ENCODE data around the gene TASP1.

- TF ChIP-seq, protein P1, sequence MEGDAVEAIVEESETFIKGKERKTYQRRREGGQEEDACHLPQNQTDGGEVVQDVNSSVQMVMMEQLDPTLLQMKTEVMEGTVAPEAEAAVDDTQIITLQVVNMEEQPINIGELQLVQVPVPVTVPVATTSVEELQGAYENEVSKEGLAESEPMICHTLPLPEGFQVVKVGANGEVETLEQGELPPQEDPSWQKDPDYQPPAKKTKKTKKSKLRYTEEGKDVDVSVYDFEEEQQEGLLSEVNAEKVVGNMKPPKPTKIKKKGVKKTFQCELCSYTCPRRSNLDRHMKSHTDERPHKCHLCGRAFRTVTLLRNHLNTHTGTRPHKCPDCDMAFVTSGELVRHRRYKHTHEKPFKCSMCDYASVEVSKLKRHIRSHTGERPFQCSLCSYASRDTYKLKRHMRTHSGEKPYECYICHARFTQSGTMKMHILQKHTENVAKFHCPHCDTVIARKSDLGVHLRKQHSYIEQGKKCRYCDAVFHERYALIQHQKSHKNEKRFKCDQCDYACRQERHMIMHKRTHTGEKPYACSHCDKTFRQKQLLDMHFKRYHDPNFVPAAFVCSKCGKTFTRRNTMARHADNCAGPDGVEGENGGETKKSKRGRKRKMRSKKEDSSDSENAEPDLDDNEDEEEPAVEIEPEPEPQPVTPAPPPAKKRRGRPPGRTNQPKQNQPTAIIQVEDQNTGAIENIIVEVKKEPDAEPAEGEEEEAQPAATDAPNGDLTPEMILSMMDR (IDR thresholded peaks at IDR 0.05), result no peak
- no peak for TF ChIP-seq POLR2AphosphoS5 (IDR thresholded peaks at IDR 0.05; ENCODE audit: low read depth, low read length)
- no peak for TF ChIP-seq SIN3A (IDR thresholded peaks at IDR 0.05; ENCODE audit: borderline replicate concordance, insufficient read depth, low read depth, low read length)
Measured at GRCh38 chr20:13554706-13555105, 84.0 kb downstream of the TASP1 start.

All from Panc1 (cell line).